Body of pancreas (tissue), 4 donors: ENCODE measurements around the gene FBXL17. TPM values are rescaled to one million over a fixed set of nuclear protein-coding genes. Genes with fewer than 3 reads are reported as not detected.

Experiments
- ATAC-seq: fragments of 150-250 bp; one replicate; pipeline ENCODE4 v1.9.1; 2016
- DNase-seq, 4 donors: peaks; one replicate each; pipeline ENCODE4 v3.0.0-alpha.2; 2019
- H3K27ac ChIP-seq, 4 donors: fragments of 200-600 bp; sonication (generic); 1 replicate in 3 of 4; 2 replicates in 1 of 4; pipeline versions ENCODE4 v1.5.1 to v1.6.1; 2016 to 2019; ENCODE audit warnings: mild to moderate bottlenecking in 1 of 4, mixed read lengths in 1 of 4, moderate library complexity in 1 of 4
- H3K27me3 ChIP-seq, 2 donors: fragments of 200-600 bp; sonication (generic); one replicate each; pipeline ENCODE4 v1.6.0; 2016; ENCODE audit warnings: mild to moderate bottlenecking in 1 of 2
- H3K36me3 ChIP-seq, 2 donors: fragments of 200-600 bp; sonication (generic); replicated peaks in 1 of 2; 2 replicates each; pipeline ENCODE4 v1.5.1; 2016; ENCODE audit warnings: low read depth in 2 of 2; ENCODE audit not compliant: insufficient read depth in 1 of 2
- H3K4me1 ChIP-seq: fragments of 200-600 bp; sonication (generic); one replicate; pipeline ENCODE4 v1.6.0; 2016
- H3K4me3 ChIP-seq, 2 donors: fragments of 200-600 bp; sonication (generic); 1 replicate in 1 of 2; 2 replicates in 1 of 2; pipeline ENCODE4 v1.5.1; 2016 to 2019
- H3K9me3 ChIP-seq, 3 donors: fragments of 200-600 bp; sonication (generic); 1 replicate in 2 of 3; 2 replicates in 1 of 3; pipeline ENCODE4 v1.5.1; 2016
- POLR2A ChIP-seq, 3 donors: fragments of 450-650 bp; IDR thresholded peaks; one replicate each; pipeline ENCODE4 v1.6.1; 2016; ENCODE audit warnings: antibody characterized with exemption in 3 of 3, mild to moderate bottlenecking in 2 of 3
- WGBS, 2 donors: methylation state at CpG; one replicate each; pipeline ENCODE4 v1.1.5; 2017; 5-methylcytosine and 5-hydroxymethylcytosine counted together
- intact Hi-C: fragments of 100-400 bp; cut with DNase I; formaldehyde crosslinking; loops from one replicate; pipeline ENCODE4 v1.15.1; 2023
- total RNA-seq, 2 donors: library from RNA; depleted of rRNA; stranded (reverse); fragments of >200 nt; gene quantifications; one replicate each; pipeline ENCODE4 v1.1.0, GENCODE V29; 2016
- TF ChIP-seq, protein P1 (sequence below), 7 experiments: fragments of 450-650 bp in 4 of 7; fragments of 200-600 bp in 3 of 7; sonication (generic) in 3 of 7; IDR thresholded peaks; one replicate each; pipeline ENCODE4 v1.5.1; 2016 to 2019; ENCODE audit warnings: antibody characterized with exemption in 7 of 7

Gene FBXL17
- total RNA-seq, 2 donors from 2014 or later = 5.3 to 13.5 TPM

DNA sequence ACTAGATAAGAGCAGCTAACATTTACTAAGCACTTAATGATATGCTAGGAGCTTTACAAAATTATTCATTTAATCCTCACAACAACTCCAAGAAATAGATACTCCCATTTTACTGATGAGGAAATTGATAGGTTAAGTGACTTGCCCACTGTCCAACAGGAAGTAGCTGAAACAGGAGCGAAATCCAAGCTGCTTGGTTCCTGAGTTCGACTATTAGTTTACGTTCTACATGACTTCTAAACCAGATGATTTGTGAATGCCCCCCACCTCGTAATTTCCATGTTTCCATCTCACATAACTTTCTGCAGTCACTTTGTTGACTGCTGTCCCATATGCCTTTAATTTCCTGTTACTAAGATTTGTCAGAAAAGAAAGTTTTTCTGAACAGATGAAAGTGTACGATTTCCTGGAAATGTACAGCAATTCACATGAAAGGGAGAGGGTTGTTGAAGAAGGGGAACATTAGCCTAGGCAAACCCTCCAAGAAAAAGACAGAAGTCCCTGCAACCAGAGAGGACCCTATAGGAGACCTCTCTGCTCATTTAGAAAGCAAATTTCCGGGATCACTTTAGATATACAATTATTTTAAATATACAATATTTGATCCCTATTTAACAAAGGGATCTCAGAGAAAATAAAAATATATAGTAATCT, 432.1 kb downstream of the FBXL17 start:
- intact Hi-C loops = no loop called here
- Histone ChIP-seq H3K4me1 (no peaks in the 10 kb centered on the region), H3K36me3 (no peaks in the 10 kb centered on the region), H3K9me3 (no peaks in the 10 kb centered on the region), H3K4me3 (no peak overlapping the region), H3K27me3 (no peaks in the 10 kb centered on the region), H3K27ac (no peak overlapping the region)
- 89 to 95% methylated on average over 6 of the region's 6 CpGs for WGBS, 2 donors
- TF ChIP-seq, protein P1, sequence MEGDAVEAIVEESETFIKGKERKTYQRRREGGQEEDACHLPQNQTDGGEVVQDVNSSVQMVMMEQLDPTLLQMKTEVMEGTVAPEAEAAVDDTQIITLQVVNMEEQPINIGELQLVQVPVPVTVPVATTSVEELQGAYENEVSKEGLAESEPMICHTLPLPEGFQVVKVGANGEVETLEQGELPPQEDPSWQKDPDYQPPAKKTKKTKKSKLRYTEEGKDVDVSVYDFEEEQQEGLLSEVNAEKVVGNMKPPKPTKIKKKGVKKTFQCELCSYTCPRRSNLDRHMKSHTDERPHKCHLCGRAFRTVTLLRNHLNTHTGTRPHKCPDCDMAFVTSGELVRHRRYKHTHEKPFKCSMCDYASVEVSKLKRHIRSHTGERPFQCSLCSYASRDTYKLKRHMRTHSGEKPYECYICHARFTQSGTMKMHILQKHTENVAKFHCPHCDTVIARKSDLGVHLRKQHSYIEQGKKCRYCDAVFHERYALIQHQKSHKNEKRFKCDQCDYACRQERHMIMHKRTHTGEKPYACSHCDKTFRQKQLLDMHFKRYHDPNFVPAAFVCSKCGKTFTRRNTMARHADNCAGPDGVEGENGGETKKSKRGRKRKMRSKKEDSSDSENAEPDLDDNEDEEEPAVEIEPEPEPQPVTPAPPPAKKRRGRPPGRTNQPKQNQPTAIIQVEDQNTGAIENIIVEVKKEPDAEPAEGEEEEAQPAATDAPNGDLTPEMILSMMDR (IDR thresholded peaks at IDR 0.05) = no peak
- TF ChIP-seq POLR2A (IDR thresholded peaks at IDR 0.05) = no peak
- no peak for DNase-seq
- no peak for ATAC-seq

DNA sequence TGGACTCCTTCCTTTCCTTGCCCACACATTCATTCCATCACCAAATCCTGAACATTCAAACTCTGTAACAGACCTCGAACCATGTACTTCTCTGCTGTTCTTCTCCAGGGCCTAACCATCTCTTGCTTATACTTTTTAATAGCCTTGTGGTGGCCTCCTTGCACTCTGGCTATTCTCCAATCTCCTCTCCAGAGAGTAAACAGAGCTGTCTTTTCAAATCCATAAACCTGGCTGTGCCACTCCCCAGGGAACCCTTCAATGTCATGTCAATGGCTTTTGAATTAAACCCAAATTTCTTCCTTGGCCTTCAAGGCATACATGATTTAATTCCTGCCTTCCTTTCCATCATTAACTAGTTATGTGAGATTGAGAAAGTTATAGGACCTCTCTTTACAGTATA, 433.5 kb downstream of the FBXL17 start:
- no peak for TF ChIP-seq POLR2A (IDR thresholded peaks at IDR 0.05)
- TF ChIP-seq, protein P1 (IDR thresholded peaks at IDR 0.05) = no peak
- ATAC-seq = no peak
- intact Hi-C loops = no loop called here
- no peak overlapping the region for H3K4me3 ChIP-seq
- no peaks in the 10 kb centered on the region for H3K4me1 ChIP-seq
- 84 to 97% methylated on average over 1 of the region's 1 CpG for WGBS, 2 donors
- H3K36me3 ChIP-seq = no peaks in the 10 kb centered on the region
- no peaks in the 10 kb centered on the region for H3K9me3 ChIP-seq
- no peaks in the 10 kb centered on the region for H3K27me3 ChIP-seq
- no peak for DNase-seq
- no peak overlapping the region for H3K27ac ChIP-seq

DNA sequence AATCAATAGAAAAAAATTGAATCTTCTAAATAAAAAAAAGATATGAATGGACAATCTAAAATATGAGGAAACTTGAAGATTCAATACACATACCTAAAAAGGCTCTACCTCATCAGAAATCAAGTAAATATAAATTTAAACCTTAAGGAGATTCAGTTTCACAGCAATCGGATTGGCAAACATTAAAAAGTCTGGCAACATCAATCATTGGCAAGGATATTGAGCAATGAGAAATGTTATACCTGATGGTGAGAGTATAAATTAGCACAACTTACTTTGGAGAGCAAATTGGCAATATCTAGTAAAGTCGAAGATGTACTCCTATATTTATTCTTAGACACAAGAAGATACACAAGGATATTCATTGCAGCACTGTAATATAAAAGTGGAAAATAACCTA, 436.8 kb downstream of the FBXL17 start:
- H3K27me3 ChIP-seq = no peaks in the 10 kb centered on the region
- ATAC-seq (no peak), DNase-seq (no peak)
- H3K27ac ChIP-seq = no peak overlapping the region
- no peaks in the 10 kb centered on the region for H3K36me3 ChIP-seq
- no peaks in the 10 kb centered on the region for H3K4me1 ChIP-seq
- TF ChIP-seq, protein P1 (IDR thresholded peaks at IDR 0.05) = no peak
- TF ChIP-seq POLR2A (IDR thresholded peaks at IDR 0.05) = no peak
- 87 to 90% methylated on average over 2 of the region's 2 CpGs for WGBS, 2 donors
- no peaks in the 10 kb centered on the region for H3K9me3 ChIP-seq
- no peak overlapping the region for H3K4me3 ChIP-seq
- intact Hi-C loops = no loop called here

DNA sequence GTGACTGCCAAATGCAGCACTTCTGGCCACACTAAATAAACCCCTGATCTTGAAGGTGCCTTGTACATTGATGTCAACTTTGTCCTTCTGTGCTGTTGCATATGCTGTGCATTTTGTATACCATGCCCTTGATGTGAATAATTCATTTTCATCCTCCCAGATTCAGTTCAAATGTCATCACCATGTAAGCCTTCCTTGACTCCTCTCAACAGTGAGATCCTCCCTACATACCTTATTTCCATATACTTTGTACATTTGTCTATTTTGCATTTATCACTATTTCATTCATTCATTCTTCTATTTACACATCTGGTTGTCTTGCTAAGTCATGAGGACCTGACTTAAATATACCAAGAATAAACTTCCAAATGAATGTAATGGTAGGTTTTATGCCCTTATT, 438.0 kb downstream of the FBXL17 start:
- no peaks in the 10 kb centered on the region for H3K4me1 ChIP-seq
- ATAC-seq (no peak), DNase-seq (no peak)
- intact Hi-C loops = no loop called here
- TF ChIP-seq, protein P1 (IDR thresholded peaks at IDR 0.05) = no peak
- TF ChIP-seq POLR2A (IDR thresholded peaks at IDR 0.05) = no peak
- H3K27me3 ChIP-seq = no peaks in the 10 kb centered on the region
- H3K36me3 ChIP-seq = no peaks in the 10 kb centered on the region
- no peak overlapping the region for H3K4me3 ChIP-seq
- H3K27ac ChIP-seq = no peak overlapping the region
- no peaks in the 10 kb centered on the region for H3K9me3 ChIP-seq

DNA sequence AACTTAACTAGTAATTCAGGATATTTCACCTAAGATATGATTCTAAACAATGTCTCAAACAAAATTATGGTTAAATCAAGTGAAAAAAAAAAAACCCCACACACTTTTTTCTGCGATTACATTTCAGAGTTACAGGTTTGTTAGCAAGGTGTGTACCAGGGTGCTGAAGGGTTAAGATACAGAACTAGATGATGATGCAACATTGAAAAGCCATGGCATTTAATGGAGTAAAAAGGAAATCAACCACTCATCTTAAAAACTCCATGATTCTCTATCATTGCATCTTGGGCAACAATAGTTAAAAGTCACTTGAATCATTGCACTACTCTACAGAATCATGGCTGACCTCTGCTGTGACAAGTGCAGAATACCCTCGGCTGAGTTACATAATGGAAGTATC, 440.9 kb downstream of the FBXL17 start:
- ATAC-seq (no peak), DNase-seq (no peak)
- Histone ChIP-seq H3K27ac (no peak overlapping the region), H3K4me1 (no peaks in the 10 kb centered on the region), H3K36me3 (no peaks in the 10 kb centered on the region), H3K9me3 (no peaks in the 10 kb centered on the region), H3K4me3 (no peak overlapping the region), H3K27me3 (no peaks in the 10 kb centered on the region)
- TF ChIP-seq POLR2A (IDR thresholded peaks at IDR 0.05) = no peak
- TF ChIP-seq, protein P1 (IDR thresholded peaks at IDR 0.05) = no peak
- WGBS, 2 donors = 76 to 80% methylated on average over 2 of the region's 2 CpGs
- intact Hi-C loops = no loop called here
